HG03432 (cell line): Measurements from ENCODE around the gene RASGEF1B.

ENCODE experiments used
- ATAC-seq: cut with Tn5 transposase; IDR thresholded peaks from one replicate; pipeline ENCODE4 v1.9.1; 2021; ENCODE audit warnings: mild to moderate bottlenecking, moderate library complexity; ENCODE audit not compliant: unreplicated experiment

Gene RASGEF1B

DNA sequence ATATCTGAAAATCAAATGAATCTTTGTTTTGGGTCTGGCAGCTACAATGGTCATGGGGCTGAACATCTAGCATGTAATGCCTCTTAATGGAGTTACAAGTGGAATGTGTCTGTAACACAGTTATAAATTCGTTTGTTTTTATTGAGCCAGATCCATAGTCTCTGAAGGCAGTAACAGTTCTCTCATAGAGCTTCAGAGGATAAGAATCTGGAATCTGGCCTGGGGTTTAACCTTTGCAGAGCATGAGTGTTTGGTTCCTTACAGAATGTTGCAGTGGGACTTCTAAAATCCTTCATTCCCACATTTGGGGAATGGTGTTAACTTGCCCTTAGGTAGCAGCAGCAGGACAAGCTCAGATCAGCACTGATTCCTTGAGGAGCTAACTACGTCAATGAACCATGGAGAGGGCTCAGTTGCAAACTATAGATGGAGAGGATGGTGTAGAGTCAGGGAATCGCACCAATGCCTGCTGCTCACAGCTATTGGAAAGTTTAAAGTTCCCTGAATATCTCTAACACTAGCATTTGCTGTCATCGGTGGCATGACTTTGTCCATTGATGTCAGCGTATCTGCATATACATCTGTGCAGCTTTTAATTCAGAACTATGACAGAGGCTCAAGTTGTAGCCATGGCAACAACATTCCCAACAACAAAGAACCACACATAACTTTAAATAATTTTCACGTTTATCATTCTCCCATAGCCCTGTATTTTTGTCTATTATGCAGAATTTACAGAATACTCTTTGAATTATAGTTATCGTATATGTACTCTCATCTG lies 72.2 kb downstream of the RASGEF1B start:
- no peak for ATAC-seq

DNA sequence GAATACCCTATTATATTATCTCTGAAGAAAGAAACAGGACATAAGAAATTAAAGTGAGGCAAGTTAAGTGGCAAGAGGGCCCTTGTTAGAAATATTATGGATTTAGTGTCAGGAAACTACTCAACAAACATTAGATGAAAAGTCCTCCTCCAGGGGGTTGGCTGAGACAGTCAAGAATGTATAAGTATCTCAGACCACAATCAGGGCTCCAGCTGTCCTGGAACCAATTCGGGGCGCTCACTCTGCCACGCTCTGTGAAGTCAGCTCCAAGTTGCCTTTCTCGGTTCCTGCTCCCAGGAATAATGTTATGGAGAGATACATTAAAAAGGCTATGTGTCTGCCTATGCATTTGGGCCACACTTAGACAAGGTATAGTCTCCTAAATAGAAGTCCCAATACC lies 73.3 kb downstream of the RASGEF1B start:
- ATAC-seq = no peak

DNA sequence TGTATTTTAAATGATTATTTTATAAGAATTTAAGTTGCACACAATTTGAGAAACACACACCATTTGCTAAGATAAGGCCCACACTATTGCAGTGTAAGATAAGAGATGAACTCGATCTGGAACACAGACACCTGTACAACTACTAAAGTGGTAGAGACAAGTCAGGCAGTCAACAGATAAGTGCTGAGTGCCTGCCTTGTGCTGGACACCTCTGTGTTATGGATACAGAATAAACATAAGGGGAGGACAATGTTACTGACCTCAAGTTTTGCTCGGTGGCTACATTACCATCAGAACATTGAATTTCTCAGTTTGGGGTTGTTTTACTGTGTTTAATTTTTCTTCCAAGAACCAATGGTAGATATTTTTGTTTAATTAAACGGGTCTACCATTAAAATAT lies 74.1 kb downstream of the RASGEF1B start:
- no peak for ATAC-seq

DNA sequence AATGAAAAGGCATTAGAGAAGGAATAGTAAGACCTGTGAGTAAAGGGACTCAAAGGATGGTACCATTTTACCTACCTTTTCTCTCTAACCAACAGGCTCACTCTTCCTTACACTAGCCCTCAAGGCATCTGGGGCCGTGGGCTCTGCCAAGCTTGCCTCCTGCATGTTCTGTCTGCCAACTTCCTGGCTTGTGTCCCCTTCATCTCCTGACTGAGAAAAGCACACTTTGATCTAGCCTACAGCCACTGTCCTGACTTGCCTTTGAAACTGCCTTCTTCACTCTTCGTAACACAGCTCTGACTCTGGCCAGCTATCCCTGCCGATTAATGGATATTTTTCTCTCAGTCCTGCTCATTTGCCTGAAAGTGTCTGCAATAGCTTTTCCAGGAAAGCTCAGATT lies 76.5 kb downstream of the RASGEF1B start:
- no peak for ATAC-seq

DNA sequence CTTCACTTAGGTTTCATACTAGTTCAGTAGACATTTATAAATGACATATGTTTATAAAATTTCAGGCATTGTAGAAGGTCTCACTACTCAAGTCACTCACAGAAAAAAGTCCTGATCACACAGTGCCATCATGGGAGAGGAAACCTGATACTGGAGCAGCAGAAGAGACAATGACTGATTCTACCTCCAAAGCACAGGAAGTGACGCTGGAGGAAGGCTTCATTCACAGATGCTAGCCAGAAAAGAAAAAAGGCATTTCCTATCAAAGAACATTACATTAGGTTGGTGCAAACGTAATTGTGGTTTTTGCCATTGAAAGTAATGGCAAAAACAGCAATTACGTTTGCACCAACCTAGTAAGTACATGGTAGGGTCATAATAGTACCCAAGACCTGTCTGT lies 79.5 kb downstream of the RASGEF1B start:
- no peak for ATAC-seq

DNA sequence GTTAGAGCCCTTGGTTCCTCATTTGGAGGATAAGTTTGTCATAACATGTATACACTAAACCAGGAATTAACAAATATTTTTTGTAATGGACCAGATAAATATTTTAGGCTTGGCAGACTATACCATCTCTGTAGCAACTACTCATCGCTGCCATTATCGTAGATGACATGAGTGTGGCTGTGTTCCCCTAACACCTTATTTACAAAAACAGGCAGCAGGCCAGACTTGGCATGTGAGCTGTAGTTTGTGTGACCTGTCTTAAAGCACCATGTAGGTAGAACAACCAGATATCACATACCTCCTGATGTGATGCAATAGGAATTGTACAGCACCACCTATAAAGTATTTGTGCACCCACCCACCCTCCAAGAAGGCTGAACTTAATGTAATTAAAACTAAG lies 82.0 kb downstream of the RASGEF1B start:
- no peak for ATAC-seq

DNA sequence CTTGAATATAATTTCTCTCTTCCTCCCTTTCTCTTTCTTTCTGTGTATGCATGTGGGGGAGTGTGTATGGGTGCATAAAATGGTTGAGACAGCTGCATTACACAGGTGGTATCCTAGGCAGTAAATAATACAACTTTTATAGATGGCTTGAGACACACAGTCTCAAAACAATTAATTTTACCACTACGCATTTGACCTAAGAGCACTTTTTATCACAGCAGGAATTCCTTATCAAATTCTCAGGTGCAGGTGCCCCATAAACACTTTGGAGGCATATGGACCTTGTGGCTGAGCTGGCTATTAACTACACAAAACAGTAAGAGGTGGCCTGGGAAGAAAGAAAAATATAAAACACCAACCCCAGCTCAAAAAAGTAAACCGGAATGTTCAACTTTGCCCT lies 91.3 kb downstream of the RASGEF1B start:
- ATAC-seq = no peak

DNA sequence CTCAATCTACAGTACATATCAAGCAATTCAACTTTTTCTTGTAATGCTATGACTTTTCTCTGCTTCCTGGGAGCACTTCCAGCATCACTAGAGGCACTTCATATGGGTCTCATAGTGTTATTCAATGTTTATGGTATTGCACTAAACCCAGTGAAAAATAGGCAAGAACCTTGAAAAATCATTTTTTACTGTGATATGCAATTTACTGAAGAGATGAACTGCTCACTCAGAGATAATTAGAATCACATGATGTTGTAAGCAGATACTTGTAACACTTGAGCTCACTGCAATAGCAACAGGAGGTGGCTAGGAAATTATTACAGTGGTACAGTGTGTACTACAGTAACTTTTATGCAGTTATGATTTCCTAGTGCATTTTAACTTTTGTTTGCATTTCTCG lies 93.3 kb downstream of the RASGEF1B start:
- no peak for ATAC-seq

DNA sequence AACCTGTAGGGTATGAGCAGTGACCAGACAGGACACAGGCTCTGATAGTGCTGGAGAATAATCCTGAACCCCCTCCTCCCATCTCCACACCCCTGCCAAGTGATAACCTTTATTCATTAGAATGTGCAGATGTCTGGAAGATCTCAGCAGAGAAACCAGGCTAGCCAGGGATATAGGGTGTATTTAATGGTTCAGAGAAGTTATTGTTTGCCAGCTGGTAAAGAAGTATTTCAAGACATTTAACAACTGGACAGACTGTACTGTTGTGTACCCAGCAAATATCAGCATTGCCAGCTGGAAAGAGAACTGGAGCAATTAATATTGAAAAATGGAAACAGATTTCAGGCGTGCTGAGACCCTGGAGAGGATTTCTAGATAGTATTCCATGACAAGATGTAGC lies 94.5 kb downstream of the RASGEF1B start:
- ATAC-seq = no peak

DNA sequence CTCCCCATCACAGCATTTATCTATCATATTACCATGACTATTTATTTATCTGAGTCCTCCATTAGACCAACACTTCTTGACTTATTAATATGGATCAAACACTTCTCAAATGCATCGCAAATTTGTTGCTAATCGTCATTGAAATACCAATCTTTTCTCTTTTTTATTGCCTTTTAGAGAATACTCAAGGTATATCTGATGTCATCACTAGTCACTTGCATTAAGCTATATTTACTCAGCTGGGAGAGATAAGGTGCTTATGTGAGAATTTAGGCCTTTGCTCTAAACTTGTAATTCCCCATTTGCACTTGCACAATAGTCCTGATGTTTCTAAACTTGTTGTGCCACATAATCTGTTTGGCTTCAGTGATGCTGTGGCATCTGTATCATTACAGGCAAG lies 95.0 kb downstream of the RASGEF1B start:
- no peak for ATAC-seq
